Measurements from ENCODE around the gene CALCOCO2. TPM values are rescaled to one million over a fixed set of nuclear protein-coding genes. Genes with fewer than 3 reads are reported as not detected.

CALCOCO2 gene
- total and polyA plus RNA-seq, 4 donors = 46.8 to 128 (median 93.1) TPM

- Histone ChIP-seq H3K27ac (ENCODE audit: low read depth in 1 of 2, low read length in 1 of 2) (no peak overlapping the region), H3K4me1 (ENCODE audit: control insufficient read depth in 5 of 5, insufficient read depth in 5 of 5, low read length in 5 of 5) (no peaks in the 10 kb centered on the region), H3K9ac (ENCODE audit: insufficient read depth in 1 of 2, low read length in 2 of 2) (no peak overlapping the region), H3K9me3 (ENCODE audit: control insufficient read depth in 4 of 4, insufficient read depth in 3 of 4, low read length in 3 of 4) (no peaks in the 10 kb centered on the region), H3K27me3 (ENCODE audit: control insufficient read depth in 3 of 3, insufficient read depth in 3 of 3, low read length in 2 of 3) (no peaks in the 10 kb centered on the region), H3K36me3 (ENCODE audit: control insufficient read depth in 4 of 4, insufficient read depth in 4 of 4, low read length in 4 of 4) (peaks cover 0 to 3% (median 1%) of the 10 kb centered on the region in 4 donors), H3K4me3 (no peak overlapping the region)
- WGBS, 2 donors = 77 to 86% methylated on average over 1 of the region's 1 CpG
- TF ChIP-seq CTCF (IDR thresholded peaks at IDR 0.05; ENCODE audit: control extremely low read depth, extremely low read depth) = no peak
- DNase-seq (no peak), ATAC-seq (ENCODE audit: insufficient read depth, low FRiP score) (no peak)
Observed at GRCh38 chr17:48901241-48901640, 70.4 kb downstream of the CALCOCO2 start.

- peaks cover 0 to 4% (median 0%) of the 10 kb centered on the region in 5 donors for H3K4me1 ChIP-seq (ENCODE audit: control insufficient read depth in 5 of 5, insufficient read depth in 5 of 5, low read length in 5 of 5)
- TF ChIP-seq CTCF (IDR thresholded peaks at IDR 0.05; ENCODE audit: control extremely low read depth, extremely low read depth) = no peak
- no peak overlapping the region for H3K27ac ChIP-seq (ENCODE audit: low read depth in 1 of 2, low read length in 1 of 2)
- H3K9ac ChIP-seq (ENCODE audit: insufficient read depth in 1 of 2, low read length in 2 of 2) = no peak overlapping the region
- WGBS, 2 donors = 89 to 97% methylated on average over 1 of the region's 1 CpG
- H3K9me3 ChIP-seq (ENCODE audit: control insufficient read depth in 4 of 4, insufficient read depth in 3 of 4, low read length in 3 of 4) = no peaks in the 10 kb centered on the region
- H3K27me3 ChIP-seq (ENCODE audit: control insufficient read depth in 3 of 3, insufficient read depth in 3 of 3, low read length in 2 of 3) = no peaks in the 10 kb centered on the region
- H3K4me3 ChIP-seq = no peak overlapping the region
- DNase-seq (no peak), ATAC-seq (ENCODE audit: insufficient read depth, low FRiP score) (no peak)
- peaks cover 0 to 1% (median 0%) of the 10 kb centered on the region in 4 donors for H3K36me3 ChIP-seq (ENCODE audit: control insufficient read depth in 4 of 4, insufficient read depth in 4 of 4, low read length in 4 of 4)
Observed at GRCh38 chr17:48903401-48903800, 72.6 kb downstream of the CALCOCO2 start.

- Histone ChIP-seq H3K36me3 (ENCODE audit: control insufficient read depth in 4 of 4, insufficient read depth in 4 of 4, low read length in 4 of 4) (no peaks in the 10 kb centered on the region), H3K27ac (ENCODE audit: low read depth in 1 of 2, low read length in 1 of 2) (no peak overlapping the region), H3K9ac (ENCODE audit: insufficient read depth in 1 of 2, low read length in 2 of 2) (no peak overlapping the region), H3K9me3 (ENCODE audit: control insufficient read depth in 4 of 4, insufficient read depth in 3 of 4, low read length in 3 of 4) (no peaks in the 10 kb centered on the region), H3K4me1 (ENCODE audit: control insufficient read depth in 5 of 5, insufficient read depth in 5 of 5, low read length in 5 of 5) (peaks cover 0 to 4% (median 0%) of the 10 kb centered on the region in 5 donors), H3K4me3 (no peak overlapping the region), H3K27me3 (ENCODE audit: control insufficient read depth in 3 of 3, insufficient read depth in 3 of 3, low read length in 2 of 3) (no peaks in the 10 kb centered on the region)
- 90 to 92% methylated on average over 7 of the region's 7 CpGs for WGBS, 2 donors
- no peak for TF ChIP-seq CTCF (IDR thresholded peaks at IDR 0.05; ENCODE audit: control extremely low read depth, extremely low read depth)
- no peak for ATAC-seq (ENCODE audit: insufficient read depth, low FRiP score)
- no peak for DNase-seq
Observed at GRCh38 chr17:48904428-48904827, 73.6 kb downstream of the CALCOCO2 start.

- DNase-seq = no peak
- no peaks in the 10 kb centered on the region for H3K27me3 ChIP-seq (ENCODE audit: control insufficient read depth in 3 of 3, insufficient read depth in 3 of 3, low read length in 2 of 3)
- 78 to 82% methylated on average over 9 of the region's 9 CpGs for WGBS, 2 donors
- no peak overlapping the region for H3K27ac ChIP-seq (ENCODE audit: low read depth in 1 of 2, low read length in 1 of 2)
- no peaks in the 10 kb centered on the region for H3K9me3 ChIP-seq (ENCODE audit: control insufficient read depth in 4 of 4, insufficient read depth in 3 of 4, low read length in 3 of 4)
- H3K36me3 ChIP-seq (ENCODE audit: control insufficient read depth in 4 of 4, insufficient read depth in 4 of 4, low read length in 4 of 4) = peaks cover 3 to 6% (median 3%) of the 10 kb centered on the region in 4 donors
- no peak overlapping the region for H3K9ac ChIP-seq (ENCODE audit: insufficient read depth in 1 of 2, low read length in 2 of 2)
- no peak for TF ChIP-seq CTCF (IDR thresholded peaks at IDR 0.05; ENCODE audit: control extremely low read depth, extremely low read depth)
- peaks cover 0 to 17% (median 9%) of the 10 kb centered on the region in 5 donors for H3K4me1 ChIP-seq (ENCODE audit: control insufficient read depth in 5 of 5, insufficient read depth in 5 of 5, low read length in 5 of 5)
- H3K4me3 ChIP-seq = no peak overlapping the region
- no peak for ATAC-seq (ENCODE audit: insufficient read depth, low FRiP score)
Observed at GRCh38 chr17:48905987-48906515, 75.2 kb downstream of the CALCOCO2 start.
